ENCODE results near the gene CFAP92. TPM values are rescaled to one million over a fixed set of nuclear protein-coding genes. Genes with fewer than 3 reads are reported as not detected.

CFAP92 gene
- total RNA-seq, 1 donor from 2014 or later: 0.52 TPM

GRCh38 chr3:128878011-128878457 is 115.8 kb downstream of the CFAP92 start:
- Histone ChIP-seq H4K20me1 (ENCODE audit: insufficient read depth, low read length) (peaks cover 15% of the 10 kb centered on the region), H3K4me1 (ENCODE audit: insufficient read depth, low read length) (peaks cover 16% of the 10 kb centered on the region), H3K79me2 (ENCODE audit: insufficient read depth, low read length) (peaks cover 53% of the 10 kb centered on the region), H3K9me3 (ENCODE audit: insufficient read depth, low read depth, low read length) (no peaks in the 10 kb centered on the region), H3K27me3 (ENCODE audit: insufficient read depth, low read length) (peaks cover 5% of the 10 kb centered on the region), H3K4me3 (ENCODE audit: insufficient read depth, low read depth, low read length) (peak overlapping the region; percentile 81), H2AFZ (ENCODE audit: low read depth, low read length) (no peak overlapping the region), H3K9ac (ENCODE audit: low read length) (peak overlapping the region; percentile 94), H3K4me2 (ENCODE audit: low read length) (peak overlapping the region; percentile 90), H3K36me3 (ENCODE audit: insufficient read depth, low read length) (peaks cover 6% of the 10 kb centered on the region), H3K27ac (ENCODE audit: low read depth, low read length) (peak overlapping the region; percentile 98)
- H3K27ac Mint-ChIP-seq (ENCODE audit: unreplicated experiment): peak overlapping the region; percentile 99
- peaks cover 3% of the 10 kb centered on the region for H3K9me3 Mint-ChIP-seq (ENCODE audit: unreplicated experiment)
- FAIRE-seq: no peak
- no peak for TF ChIP-seq CTCF (IDR thresholded peaks at IDR 0.05; ENCODE audit: insufficient read depth, low read depth, low read length)
- no peak for TF ChIP-seq EZH2 (IDR thresholded peaks at IDR 0.05; ENCODE audit: insufficient read depth, low read length)
- no peak for DNase-seq (ENCODE audit: low read depth)
- peaks cover 13% of the 10 kb centered on the region for H3K27me3 Mint-ChIP-seq (ENCODE audit: low read depth, unreplicated experiment)
- peaks cover 17% of the 10 kb centered on the region for H3K4me1 Mint-ChIP-seq (ENCODE audit: low read depth, unreplicated experiment)
- peak overlapping the region; percentile 89 for H3K4me3 Mint-ChIP-seq (ENCODE audit: unreplicated experiment)
- H3K36me3 Mint-ChIP-seq (ENCODE audit: low read depth, unreplicated experiment): peaks cover 4% of the 10 kb centered on the region

- Histone ChIP-seq H2AFZ (ENCODE audit: low read depth, low read length) (no peak overlapping the region), H4K20me1 (ENCODE audit: insufficient read depth, low read length) (no peaks in the 10 kb centered on the region), H3K4me1 (ENCODE audit: insufficient read depth, low read length) (peaks cover 14% of the 10 kb centered on the region), H3K79me2 (ENCODE audit: insufficient read depth, low read length) (peaks cover 29% of the 10 kb centered on the region), H3K27ac (ENCODE audit: low read depth, low read length) (no peak overlapping the region), H3K9ac (ENCODE audit: low read length) (no peak overlapping the region), H3K4me3 (ENCODE audit: insufficient read depth, low read depth, low read length) (no peak overlapping the region), H3K9me3 (ENCODE audit: insufficient read depth, low read depth, low read length) (no peaks in the 10 kb centered on the region), H3K4me2 (ENCODE audit: low read length) (no peak overlapping the region), H3K27me3 (ENCODE audit: insufficient read depth, low read length) (peaks cover 5% of the 10 kb centered on the region), H3K36me3 (ENCODE audit: insufficient read depth, low read length) (no peaks in the 10 kb centered on the region)
- TF ChIP-seq EZH2 (IDR thresholded peaks at IDR 0.05; ENCODE audit: insufficient read depth, low read length) (no peak), CTCF (IDR thresholded peaks at IDR 0.05; ENCODE audit: insufficient read depth, low read depth, low read length) (peak; percentile 39)
- DNase-seq (ENCODE audit: low read depth): no peak
- H3K36me3 Mint-ChIP-seq (ENCODE audit: low read depth, unreplicated experiment): peaks cover 6% of the 10 kb centered on the region
- peaks cover 13% of the 10 kb centered on the region for H3K27me3 Mint-ChIP-seq (ENCODE audit: low read depth, unreplicated experiment)
- peaks cover 6% of the 10 kb centered on the region for H3K9me3 Mint-ChIP-seq (ENCODE audit: unreplicated experiment)
- H3K4me3 Mint-ChIP-seq (ENCODE audit: unreplicated experiment): no peak overlapping the region
- peaks cover 14% of the 10 kb centered on the region for H3K4me1 Mint-ChIP-seq (ENCODE audit: low read depth, unreplicated experiment)
- no peak for FAIRE-seq
- no peak overlapping the region for H3K27ac Mint-ChIP-seq (ENCODE audit: unreplicated experiment)
Measured at GRCh38 chr3:128875556-128876120, 118.2 kb downstream of the CFAP92 start.

GRCh38 chr3:128874481-128875180 is 119.2 kb downstream of the CFAP92 start:
- Histone ChIP-seq H3K27ac (ENCODE audit: low read depth, low read length) (no peak overlapping the region), H2AFZ (ENCODE audit: low read depth, low read length) (no peak overlapping the region), H3K36me3 (ENCODE audit: insufficient read depth, low read length) (no peaks in the 10 kb centered on the region), H3K4me3 (ENCODE audit: insufficient read depth, low read depth, low read length) (no peak overlapping the region), H3K4me1 (ENCODE audit: insufficient read depth, low read length) (peaks cover 8% of the 10 kb centered on the region), H3K27me3 (ENCODE audit: insufficient read depth, low read length) (peaks cover 5% of the 10 kb centered on the region), H4K20me1 (ENCODE audit: insufficient read depth, low read length) (no peaks in the 10 kb centered on the region), H3K4me2 (ENCODE audit: low read length) (no peak overlapping the region), H3K9me3 (ENCODE audit: insufficient read depth, low read depth, low read length) (no peaks in the 10 kb centered on the region), H3K9ac (ENCODE audit: low read length) (no peak overlapping the region), H3K79me2 (ENCODE audit: insufficient read depth, low read length) (peaks cover 19% of the 10 kb centered on the region)
- Mint-ChIP-seq H3K27ac (ENCODE audit: unreplicated experiment) (no peak overlapping the region), H3K27me3 (ENCODE audit: low read depth, unreplicated experiment) (peaks cover 13% of the 10 kb centered on the region), H3K9me3 (ENCODE audit: unreplicated experiment) (peaks cover 6% of the 10 kb centered on the region), H3K4me3 (ENCODE audit: unreplicated experiment) (no peak overlapping the region), H3K4me1 (ENCODE audit: low read depth, unreplicated experiment) (peaks cover 8% of the 10 kb centered on the region), H3K36me3 (ENCODE audit: low read depth, unreplicated experiment) (peaks cover 12% of the 10 kb centered on the region)
- TF ChIP-seq EZH2 (IDR thresholded peaks at IDR 0.05; ENCODE audit: insufficient read depth, low read length) (no peak), CTCF (IDR thresholded peaks at IDR 0.05; ENCODE audit: insufficient read depth, low read depth, low read length) (no peak)
- DNase-seq (ENCODE audit: low read depth) (no peak), FAIRE-seq (no peak)
